HK-2 (cell line): ENCODE results near the gene SF3B5.
"Not testable (repeated sequence)": the region's sequence is repeated elsewhere in the genome, so short reads cannot be mapped to it uniquely, and the experiment has no call there.

ENCODE experiments used
- DNase-seq: peaks from one replicate; pipeline ENCODE4 v3.0.0-alpha.2; 2018; ENCODE audit not compliant: unreplicated experiment

The SF3B5 gene

DNA sequence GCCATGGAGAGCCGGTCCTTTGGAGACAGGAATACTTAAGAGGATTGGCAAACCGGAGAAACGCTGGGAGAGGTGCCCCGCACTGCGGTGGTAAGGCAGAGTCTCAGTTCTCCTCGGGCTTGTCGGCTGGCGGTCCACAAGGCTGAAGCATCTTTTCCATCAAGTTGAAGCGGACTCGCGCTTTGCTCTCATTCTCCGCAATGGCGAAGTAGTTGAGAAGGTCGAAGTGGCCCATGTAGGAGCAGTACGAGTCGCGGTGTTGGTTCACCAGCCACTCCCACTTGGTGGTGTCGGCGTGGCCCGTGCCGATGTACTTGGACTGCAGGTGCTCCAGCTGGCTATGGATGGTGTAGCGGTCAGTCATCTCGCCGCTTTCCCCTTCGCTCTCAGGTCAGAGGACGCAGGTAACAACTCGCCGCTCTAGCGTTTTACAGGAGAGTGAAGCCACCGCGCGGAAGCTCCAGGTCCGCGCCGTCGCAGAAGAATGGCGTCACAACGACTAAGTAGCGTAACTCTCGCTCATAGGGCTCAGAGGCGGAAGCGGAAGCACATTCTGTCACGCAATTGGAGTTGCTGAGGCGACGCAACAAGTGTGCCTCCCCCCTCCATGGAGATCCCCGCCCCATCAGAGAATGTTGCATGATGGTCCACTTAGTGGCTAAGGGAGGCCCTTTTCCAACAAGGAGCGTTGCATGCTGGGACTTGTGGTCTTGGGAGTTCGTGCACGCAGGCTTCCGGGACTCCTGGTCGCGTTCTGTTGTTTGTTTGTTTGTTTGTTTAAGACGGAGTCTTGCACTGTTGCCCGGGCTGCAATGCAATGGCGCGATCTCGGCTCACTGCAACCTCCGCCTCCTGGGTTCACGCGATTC, at the start of gene SF3B5:
TSS of gene SF3B5 (minus strand) at position 440 of the 869 bp plus-strand sequence. CDS start at position 364, 76 bp downstream.
- peak; percentile 97 for DNase-seq

DNA sequence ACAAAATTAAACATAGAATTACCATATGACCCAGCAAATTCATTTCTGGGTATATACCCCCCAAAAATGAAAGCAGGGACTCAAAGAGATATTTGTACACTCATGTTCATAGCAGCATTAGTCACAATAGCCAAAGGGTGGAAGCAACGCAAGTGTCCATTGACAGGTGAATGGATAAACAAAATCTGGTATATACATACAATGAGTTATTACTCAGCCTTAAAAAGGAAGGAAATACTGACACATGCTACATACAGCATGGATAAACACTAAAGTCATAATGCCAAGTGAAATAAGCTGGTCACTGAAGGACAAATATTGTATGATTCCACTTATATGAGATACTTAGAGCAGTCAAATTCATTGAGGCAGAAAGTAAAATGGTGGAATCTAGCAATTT, 49.6 kb upstream of the SF3B5 start:
- no peak for DNase-seq

- DNase-seq: no peak
Observed at GRCh38 chr6:144143878-144144277, 48.5 kb upstream of the SF3B5 start.

- no peak for DNase-seq
Observed at GRCh38 chr6:144143106-144143505, 47.7 kb upstream of the SF3B5 start.

- no peak for DNase-seq
Observed at GRCh38 chr6:144141470-144141869, 46.1 kb upstream of the SF3B5 start.

GRCh38 chr6:144140867-144141266, 45.5 kb upstream of the SF3B5 start:
- no peak for DNase-seq

- no peak for DNase-seq
Observed at GRCh38 chr6:144139817-144140216, 44.4 kb upstream of the SF3B5 start.

DNA sequence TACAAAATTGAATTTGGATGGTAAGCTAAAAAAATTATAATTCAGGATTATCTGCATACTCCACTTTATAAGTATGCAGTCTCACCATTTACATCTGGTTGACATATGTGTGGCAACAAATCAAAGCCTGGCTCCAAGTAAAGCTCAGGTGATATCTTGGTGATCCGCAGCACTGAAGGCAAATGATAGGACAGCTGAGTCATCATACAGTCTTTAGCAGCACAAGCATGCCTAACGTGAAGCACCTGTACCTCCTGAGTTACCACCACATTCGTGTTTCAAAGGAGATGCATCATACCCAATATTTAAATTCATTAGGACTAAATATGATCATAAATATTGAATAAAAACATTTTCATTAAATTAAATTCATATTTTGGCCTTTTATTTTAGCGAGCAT, 43.2 kb upstream of the SF3B5 start:
- no peak for DNase-seq

DNA sequence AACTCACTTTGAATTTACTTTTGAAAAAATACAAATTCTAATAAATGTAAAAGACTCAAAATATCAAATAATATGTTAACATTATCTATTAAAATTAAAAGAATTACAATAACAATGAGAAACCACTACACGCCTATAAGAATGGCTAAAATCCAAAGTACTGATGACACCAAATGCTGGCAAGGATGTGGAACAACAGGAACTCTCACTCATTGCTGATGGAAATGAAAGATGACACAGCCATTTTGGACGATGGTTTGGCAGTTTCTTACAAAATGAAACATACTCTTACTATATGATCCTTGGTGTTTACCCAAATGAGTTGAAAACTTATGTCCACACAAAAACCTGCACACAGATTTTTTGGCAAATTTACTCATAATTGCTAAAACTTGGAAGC, 39.4 kb upstream of the SF3B5 start:
- DNase-seq: no peak

DNA sequence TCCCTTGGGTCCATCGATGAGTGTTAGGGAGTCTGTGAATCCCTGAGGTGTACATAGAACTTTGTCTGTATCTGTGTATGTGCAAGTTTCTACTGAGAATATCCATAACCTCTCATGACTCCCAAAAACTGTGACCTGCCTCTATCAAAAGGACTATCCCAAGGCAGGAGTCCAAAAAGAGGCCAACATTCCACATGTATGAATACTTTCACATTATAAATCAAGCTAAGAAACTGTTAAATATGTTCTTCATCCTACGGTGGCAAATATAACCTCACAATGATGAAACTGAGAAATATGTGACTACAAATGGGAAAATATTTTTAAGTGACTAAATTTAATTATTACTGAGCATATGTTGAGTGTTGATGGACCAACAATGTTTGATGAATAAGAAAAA, 38.8 kb upstream of the SF3B5 start:
- no peak for DNase-seq

DNA sequence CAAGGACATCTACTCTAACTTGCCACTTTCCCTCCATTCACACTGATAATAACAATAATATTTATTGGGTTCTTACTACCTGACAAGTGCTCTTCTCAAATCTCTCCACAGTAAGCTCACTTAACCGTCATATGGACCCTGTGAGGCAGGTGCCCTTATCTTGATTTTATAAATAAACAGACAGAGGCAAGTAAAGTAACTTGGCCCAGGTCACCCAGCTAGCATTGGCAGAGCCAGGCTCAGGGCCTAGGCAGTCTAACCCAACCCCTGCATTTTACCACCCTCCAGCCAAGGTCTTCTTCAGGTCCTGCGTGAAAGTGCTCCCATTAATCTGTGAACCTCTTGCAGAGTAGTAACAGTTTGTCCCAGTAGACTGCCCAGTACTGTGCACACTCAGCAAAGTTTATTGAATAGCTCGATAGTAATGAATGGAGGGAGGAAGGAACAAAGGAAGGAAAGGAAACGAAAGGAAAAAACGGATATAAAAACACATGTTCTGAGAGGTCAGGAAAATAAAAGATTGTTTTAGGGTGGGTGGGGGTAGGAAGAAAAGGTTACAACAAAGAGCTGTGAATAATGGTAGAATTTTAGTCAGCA, 38.0 kb upstream of the SF3B5 start:
- DNase-seq: no peak

DNA sequence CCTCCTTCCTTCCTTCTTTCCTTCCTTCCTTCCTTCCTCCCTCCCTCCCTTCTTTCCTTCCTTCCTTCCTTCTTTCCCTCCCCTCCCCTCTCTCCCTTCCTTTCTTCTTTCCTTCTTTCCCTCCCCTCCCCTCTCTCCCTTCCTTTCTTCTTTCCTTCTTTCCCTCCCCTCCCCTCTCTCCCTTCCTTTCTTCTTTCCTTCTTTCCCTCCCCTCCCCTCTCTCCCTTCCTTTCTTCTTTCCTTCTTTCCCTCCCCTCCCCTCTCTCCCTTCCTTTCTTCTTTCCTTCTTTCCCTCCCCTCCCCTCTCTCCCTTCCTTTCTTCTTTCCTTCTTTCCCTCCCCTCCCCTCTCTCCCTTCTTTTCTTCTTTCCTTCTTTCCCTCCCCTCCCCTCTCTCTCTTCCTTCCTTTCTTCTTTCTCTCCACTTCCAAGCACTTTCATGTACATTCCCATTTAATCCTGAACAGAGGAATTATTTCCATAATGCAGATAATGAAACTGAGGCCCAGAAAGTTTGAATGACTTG, 36.9 kb upstream of the SF3B5 start:
- DNase-seq: not testable (repeated sequence)

GRCh38 chr6:144131248-144131709, 35.9 kb upstream of the SF3B5 start:
- no peak for DNase-seq

- DNase-seq: no peak
Observed at GRCh38 chr6:144129469-144129868, 34.1 kb upstream of the SF3B5 start.

DNA sequence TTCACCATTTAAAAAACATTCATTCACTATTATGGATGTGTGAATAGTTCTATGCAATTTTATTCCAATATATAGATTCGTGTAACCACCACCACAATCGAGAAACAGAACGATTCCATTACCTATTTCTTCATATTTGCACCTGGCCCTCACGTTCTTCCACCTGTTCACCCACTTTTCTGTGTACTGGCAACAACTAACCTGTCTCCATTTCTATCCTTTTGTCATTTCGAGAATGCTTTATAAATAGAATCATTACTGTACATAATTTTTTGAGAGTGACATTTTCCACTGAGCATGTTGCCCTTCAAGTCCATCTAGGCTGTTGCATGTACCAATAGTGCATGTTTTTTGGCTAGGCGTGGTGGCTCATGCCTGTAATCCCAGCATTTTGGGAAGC, 31.7 kb upstream of the SF3B5 start:
- DNase-seq: no peak

- DNase-seq: no peak
Observed at GRCh38 chr6:144123836-144124235, 28.5 kb upstream of the SF3B5 start.

- DNase-seq: no peak
Observed at GRCh38 chr6:144123421-144123820, 28.0 kb upstream of the SF3B5 start.

DNA sequence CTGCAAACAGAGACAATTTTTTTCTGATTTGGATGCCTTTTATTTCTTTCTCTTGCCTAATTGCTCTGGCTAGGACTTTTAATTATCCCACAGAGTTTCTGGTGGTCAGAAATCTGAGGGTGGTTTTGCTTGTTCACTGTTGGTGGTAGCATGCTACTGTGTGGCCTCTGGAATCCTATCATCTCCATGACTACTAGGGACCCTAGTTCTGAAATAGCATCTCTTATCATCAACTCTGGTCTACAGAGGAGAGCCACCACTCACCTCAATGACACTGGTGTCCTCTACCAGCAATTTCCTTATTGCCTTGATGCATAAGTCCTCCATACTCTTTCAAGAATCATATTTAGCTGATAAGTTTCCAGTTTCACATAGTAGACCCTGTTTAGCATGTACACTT, 27.5 kb upstream of the SF3B5 start:
- DNase-seq: no peak

DNA sequence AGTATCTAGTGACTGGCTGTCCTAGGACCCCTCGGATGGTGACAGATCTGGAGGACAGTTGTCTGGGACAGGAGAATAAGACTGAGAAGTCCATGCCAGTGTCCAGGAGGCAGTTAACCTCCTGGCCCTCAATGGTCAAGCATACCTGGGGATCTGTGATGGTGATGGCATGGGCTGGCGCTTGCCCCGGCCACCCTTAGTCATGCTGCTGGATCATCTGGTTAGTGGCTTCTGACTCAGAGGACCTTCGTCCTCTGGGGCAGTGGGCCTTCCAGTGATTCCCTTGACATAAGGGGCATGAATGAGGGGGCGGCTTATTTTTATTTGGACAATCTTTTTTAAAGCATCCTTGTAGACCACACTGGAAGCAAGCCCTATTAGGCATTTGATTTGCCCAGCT, 24.0 kb upstream of the SF3B5 start:
- no peak for DNase-seq

GRCh38 chr6:144115219-144115618, 19.8 kb upstream of the SF3B5 start:
- no peak for DNase-seq

DNA sequence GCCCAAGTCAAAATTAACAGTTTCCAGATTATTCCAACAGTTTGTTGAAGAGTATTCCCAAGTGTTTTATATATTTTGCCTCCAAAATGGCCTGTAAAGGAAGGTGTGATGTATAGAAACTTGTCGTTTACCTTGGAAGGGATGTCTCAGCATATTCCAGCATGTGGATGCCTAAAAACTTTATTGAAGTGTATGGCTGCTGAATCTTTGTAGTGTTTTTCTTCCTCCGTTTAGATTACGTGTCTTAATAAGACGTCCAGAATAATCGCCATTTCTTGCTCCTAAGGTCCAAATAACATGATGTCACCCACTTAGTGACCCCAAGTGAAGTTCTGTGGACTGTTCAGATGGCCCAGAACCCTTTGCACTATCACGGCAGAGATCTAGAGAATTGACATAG, 18.0 kb upstream of the SF3B5 start:
- DNase-seq: no peak

- DNase-seq: no peak
Observed at GRCh38 chr6:144110210-144110609, 14.8 kb upstream of the SF3B5 start.

DNA sequence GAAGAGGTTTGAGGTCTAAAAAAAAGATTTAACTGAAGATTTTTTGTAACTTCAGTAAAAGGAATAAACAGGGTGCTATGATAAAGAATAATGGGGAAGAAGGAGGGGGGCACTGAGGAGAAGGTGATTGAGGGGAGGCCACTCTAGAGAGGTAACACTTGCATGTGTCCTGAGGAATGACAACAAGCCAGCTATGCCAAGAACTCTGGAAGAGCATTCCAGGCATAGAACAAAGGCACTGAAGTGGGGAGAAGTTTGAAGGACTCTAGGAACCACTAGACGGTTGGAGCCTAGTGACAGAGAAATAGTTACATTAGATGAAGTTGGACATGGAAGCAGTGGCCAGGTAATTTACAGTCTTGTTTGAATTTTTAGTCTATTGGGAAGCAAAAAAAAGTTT, 10.8 kb upstream of the SF3B5 start:
- no peak for DNase-seq
